ENCODE data around the gene SLC28A1.
"Not testable (repeated sequence)": the region's sequence is repeated elsewhere in the genome, so short reads cannot be mapped to it uniquely, and the experiment has no call there.

The SLC28A1 gene

DNA sequence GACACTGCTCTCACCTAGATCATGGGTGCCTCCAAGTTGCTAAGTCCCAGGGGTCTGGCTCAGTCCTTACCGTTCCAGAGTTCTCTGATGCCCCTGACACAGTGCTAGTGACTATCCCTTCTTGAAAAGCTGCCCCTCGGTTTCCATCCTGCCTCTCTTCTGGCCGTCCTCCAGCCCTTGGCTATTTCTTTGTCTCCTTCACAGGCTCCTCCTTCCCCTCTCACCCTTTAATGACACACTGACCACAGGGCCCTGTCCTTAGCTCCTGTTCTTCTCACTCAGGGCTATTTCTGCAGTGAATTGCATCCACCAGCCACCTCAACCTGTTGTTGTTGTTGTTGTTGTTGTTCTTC is 31.1 kb downstream of the SLC28A1 start:
- TF ChIP-seq, protein P1, sequence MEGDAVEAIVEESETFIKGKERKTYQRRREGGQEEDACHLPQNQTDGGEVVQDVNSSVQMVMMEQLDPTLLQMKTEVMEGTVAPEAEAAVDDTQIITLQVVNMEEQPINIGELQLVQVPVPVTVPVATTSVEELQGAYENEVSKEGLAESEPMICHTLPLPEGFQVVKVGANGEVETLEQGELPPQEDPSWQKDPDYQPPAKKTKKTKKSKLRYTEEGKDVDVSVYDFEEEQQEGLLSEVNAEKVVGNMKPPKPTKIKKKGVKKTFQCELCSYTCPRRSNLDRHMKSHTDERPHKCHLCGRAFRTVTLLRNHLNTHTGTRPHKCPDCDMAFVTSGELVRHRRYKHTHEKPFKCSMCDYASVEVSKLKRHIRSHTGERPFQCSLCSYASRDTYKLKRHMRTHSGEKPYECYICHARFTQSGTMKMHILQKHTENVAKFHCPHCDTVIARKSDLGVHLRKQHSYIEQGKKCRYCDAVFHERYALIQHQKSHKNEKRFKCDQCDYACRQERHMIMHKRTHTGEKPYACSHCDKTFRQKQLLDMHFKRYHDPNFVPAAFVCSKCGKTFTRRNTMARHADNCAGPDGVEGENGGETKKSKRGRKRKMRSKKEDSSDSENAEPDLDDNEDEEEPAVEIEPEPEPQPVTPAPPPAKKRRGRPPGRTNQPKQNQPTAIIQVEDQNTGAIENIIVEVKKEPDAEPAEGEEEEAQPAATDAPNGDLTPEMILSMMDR (conservative IDR thresholded peaks at IDR 0.05; ENCODE audit: low read depth, low read length) = no peak
- DNase-seq (ENCODE audit: low read depth) = no peak
- no peak overlapping the region for H3K4me3 ChIP-seq (ENCODE audit: low read depth, low read length)

DNA sequence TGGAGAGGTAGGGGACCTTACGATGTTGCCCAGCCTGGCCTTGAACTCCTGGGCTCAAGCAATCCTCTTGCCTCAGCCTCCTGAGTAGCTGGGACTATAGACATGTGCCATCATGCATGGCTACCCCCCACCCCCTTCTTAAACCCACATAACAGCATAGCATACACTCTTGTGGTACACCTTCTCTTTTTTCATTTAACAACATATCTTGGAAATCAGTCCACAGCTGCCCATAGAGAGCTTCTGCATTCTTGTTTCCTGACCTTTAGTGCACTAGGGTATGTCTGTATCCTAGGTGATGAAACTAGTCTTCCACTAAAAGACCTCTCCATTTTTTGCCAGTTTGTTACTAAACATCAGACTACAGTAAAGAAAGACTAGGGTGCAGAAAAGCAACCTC is 33.0 kb downstream of the SLC28A1 start:
- no peak overlapping the region for H3K4me3 ChIP-seq (ENCODE audit: low read depth, low read length)
- DNase-seq (ENCODE audit: low read depth) = no peak
- TF ChIP-seq, protein P1 (conservative IDR thresholded peaks at IDR 0.05; ENCODE audit: low read depth, low read length) = no peak

DNA sequence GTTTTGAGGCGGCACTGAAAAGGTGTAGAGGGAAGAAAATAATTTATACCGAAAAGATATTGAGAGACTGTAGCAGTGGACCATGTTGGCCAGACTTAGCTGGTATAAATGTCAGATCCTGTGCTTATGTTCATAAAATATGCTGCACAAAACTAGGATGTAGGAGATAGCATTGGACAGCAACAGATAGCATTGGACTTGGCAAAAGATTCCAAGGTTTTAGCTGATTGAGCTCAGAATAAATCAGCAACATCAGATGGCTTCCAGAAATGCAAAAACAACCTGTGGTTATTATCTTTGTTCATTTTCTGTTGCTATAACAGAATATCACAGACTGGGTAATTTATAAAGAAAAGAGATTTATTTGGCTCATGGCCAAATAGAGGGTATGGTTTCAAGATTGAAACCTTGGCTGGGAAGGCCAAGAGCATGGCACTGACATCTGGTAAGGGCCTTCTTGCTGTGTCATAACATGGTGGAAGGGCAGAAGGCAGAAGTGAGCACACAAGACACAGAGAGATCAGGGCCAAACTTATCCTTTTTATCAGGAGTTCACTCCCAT is 34.7 kb downstream of the SLC28A1 start:
- TF ChIP-seq, protein P1 (conservative IDR thresholded peaks at IDR 0.05; ENCODE audit: low read depth, low read length) = no peak
- H3K4me3 ChIP-seq (ENCODE audit: low read depth, low read length) = no peak overlapping the region
- no peak for DNase-seq (ENCODE audit: low read depth)

DNA sequence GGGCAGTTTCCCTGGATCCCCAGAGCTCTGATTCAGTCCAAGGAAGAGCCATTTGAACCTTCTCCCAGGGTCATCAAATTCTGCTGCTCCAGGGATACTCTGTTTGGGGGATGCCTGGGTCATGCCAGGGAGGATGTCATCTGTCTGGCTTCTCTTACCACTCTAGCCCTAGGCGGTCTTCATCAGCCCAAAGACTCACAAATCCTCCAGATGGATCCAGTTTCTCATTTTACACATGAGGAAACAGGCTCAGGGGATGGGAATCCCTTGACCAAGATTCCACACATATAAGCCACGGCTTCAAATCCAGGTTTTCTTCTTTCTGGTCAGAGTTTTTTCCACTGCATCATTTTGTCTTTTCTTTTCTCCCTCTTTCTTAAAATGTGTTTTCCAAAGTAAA is 36.7 kb downstream of the SLC28A1 start:
- TF ChIP-seq, protein P1 (conservative IDR thresholded peaks at IDR 0.05; ENCODE audit: low read depth, low read length) = no peak
- DNase-seq (ENCODE audit: low read depth) = no peak
- H3K4me3 ChIP-seq (ENCODE audit: low read depth, low read length) = no peak overlapping the region

DNA sequence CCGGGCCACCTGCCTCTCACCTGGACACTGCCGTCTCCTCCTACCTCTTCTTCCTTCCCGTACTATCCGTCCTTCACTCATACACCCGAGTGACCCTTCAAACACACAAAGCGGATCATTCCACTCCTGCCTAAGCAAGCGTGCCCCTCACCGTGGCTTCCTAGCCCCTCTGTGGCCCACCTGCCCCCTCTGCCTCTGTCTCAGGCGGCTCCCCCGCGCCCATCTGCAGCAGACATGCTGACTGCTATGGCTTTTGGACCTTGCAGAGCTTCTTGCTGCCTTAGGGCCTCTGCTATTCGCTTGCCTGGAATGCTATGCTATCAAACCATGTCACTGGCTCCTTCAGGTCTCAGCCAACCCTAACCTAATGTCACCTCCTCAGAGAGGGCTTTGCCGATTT is 38.1 kb downstream of the SLC28A1 start:
- no peak for DNase-seq (ENCODE audit: low read depth)
- TF ChIP-seq, protein P1 (conservative IDR thresholded peaks at IDR 0.05; ENCODE audit: low read depth, low read length) = no peak
- H3K4me3 ChIP-seq (ENCODE audit: low read depth, low read length) = no peak overlapping the region

DNA sequence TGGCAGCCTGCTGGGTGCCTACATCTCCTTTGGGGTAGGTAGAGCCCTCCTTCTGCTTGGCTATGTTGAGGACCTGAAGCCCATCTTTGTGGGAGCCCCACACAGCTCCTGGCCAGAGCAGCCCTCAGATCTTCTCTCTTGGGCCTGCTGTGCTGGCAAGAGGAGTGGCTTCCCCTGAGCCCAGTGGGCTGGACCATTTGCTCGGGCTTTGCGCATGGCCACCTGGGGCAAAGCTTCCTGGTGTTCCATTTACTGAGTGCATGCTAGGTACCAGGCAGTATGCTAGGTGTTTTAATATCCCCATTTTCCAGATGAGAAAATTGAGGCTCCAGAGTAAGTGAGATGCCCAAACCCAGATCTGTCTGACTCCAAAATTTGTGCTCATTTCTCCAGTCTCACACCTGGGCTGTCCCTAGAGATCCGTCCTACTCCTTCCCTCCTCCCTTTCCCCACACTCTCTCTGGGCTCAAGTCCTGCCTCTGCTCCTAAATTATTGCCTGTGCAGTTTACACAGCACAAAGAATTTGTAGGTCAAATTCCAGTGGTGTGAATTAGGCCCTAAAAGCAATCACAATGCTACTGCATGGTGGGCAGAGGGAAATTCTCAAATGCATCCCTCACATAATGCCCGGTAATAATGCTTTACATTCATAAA is 39.7 kb downstream of the SLC28A1 start:
- H3K4me3 ChIP-seq (ENCODE audit: low read depth, low read length) = no peak overlapping the region
- TF ChIP-seq, protein P1 (conservative IDR thresholded peaks at IDR 0.05; ENCODE audit: low read depth, low read length) = no peak
- DNase-seq (ENCODE audit: low read depth) = peak; percentile 73

DNA sequence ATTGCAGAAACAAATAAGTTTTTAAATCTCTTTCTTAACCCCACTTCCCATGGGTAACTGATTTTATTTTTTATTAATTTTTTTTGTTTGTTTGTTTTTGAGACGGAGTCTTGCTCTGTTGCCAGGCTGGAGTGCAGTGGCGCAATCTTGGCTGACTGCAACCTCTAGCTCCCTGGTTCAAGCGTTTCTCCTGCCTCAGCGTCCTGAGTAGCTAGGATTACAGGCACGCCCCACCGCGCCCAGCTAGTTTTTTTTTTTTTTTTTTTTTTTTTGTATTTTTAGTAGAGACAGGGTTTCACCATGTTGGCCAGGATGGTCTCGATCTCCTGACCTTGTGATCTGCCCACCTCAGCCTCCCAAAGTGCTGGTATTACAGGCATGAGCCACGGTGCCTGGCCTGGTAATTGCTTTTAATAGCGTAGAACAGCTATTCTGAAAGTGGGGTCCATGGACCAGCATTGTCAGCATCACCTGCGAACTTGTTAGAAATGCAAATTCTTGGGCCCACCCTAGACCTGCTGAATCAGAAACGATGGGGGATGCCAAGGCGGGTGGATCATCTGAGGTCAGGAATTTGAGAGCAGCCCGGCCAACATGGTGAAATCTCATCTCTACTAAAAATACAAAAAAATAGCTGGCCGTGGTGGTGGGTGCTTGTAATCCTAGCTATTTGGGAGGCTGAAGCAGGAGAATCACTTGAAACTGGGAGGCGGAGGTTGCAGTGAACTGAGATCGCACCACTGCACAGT is 40.5 kb downstream of the SLC28A1 start:
- H3K4me3 ChIP-seq (ENCODE audit: low read depth, low read length) = not testable (repeated sequence)
- DNase-seq (ENCODE audit: low read depth) = peak; percentile 57
